Activated naive CD4-positive, alpha-beta T cell treated with anti-CD3 and anti-CD28 coated beads, Interleukin-2, amount 10 ng/mL, durations not matched to agents 7 days and 5 days (primary cell): ENCODE results near the gene LGALS9C.
A peak's percentile ranks its signal among the peaks of the same experiment; 100 is the strongest.
"Not testable (repeated sequence)": the region's sequence is repeated elsewhere in the genome, so short reads cannot be mapped to it uniquely, and the experiment has no call there.

Source experiments
- CTCF ChIA-PET: fragments of 350-600 bp; sonication (Branson Sonifier 250); formaldehyde crosslinking; loops from one replicate; lab custom pipeline; 2021; ENCODE audit warnings: antibody characterized with exemption; lab: Charles Lee
- DNase-seq: peaks from one replicate; pipeline ENCODE4 v3.0.0-alpha.2; 2020
- H3K27ac Mint-ChIP-seq: one replicate; pipeline ENCODE4 v1.8.0; 2021; ENCODE audit warnings: mild to moderate bottlenecking, moderate library complexity, mixed read lengths
- H3K27me3 Mint-ChIP-seq: one replicate; pipeline ENCODE4 v1.8.0; 2021; ENCODE audit warnings: mild to moderate bottlenecking, mixed read lengths
- H3K36me3 Mint-ChIP-seq: one replicate; pipeline ENCODE4 v1.8.0; 2021; ENCODE audit warnings: mixed read lengths
- H3K4me1 Mint-ChIP-seq: one replicate; pipeline ENCODE4 v1.8.0; 2021; ENCODE audit warnings: mixed read lengths
- H3K4me3 Mint-ChIP-seq: one replicate; pipeline ENCODE4 v1.8.0; 2021; ENCODE audit warnings: mild to moderate bottlenecking, moderate library complexity, mixed read lengths
- H3K9me3 Mint-ChIP-seq: one replicate; pipeline ENCODE4 v1.8.0; 2021; ENCODE audit warnings: mixed read lengths

The LGALS9C gene

GRCh38 chr17:18494250-18494768 lies 17.7 kb downstream of the LGALS9C start:
- H3K27ac Mint-ChIP-seq, CTCF ChIA-PET, DNase-seq, H3K36me3 Mint-ChIP-seq, H3K4me1 Mint-ChIP-seq, H3K9me3 Mint-ChIP-seq, H3K27me3 Mint-ChIP-seq, H3K4me3 Mint-ChIP-seq: not testable (repeated sequence)

- CTCF ChIA-PET, H3K27ac Mint-ChIP-seq, DNase-seq, H3K27me3 Mint-ChIP-seq, H3K4me3 Mint-ChIP-seq, H3K4me1 Mint-ChIP-seq, H3K36me3 Mint-ChIP-seq, H3K9me3 Mint-ChIP-seq: not testable (repeated sequence)
Measured at GRCh38 chr17:18497044-18497443, 20.5 kb downstream of the LGALS9C start.

- H3K4me3 Mint-ChIP-seq, DNase-seq, H3K36me3 Mint-ChIP-seq, H3K27me3 Mint-ChIP-seq, CTCF ChIA-PET, H3K4me1 Mint-ChIP-seq, H3K9me3 Mint-ChIP-seq, H3K27ac Mint-ChIP-seq: not testable (repeated sequence)
Measured at GRCh38 chr17:18499100-18499499, 22.5 kb downstream of the LGALS9C start.

GRCh38 chr17:18499756-18500155 lies 23.2 kb downstream of the LGALS9C start:
- H3K4me3 Mint-ChIP-seq, CTCF ChIA-PET, H3K36me3 Mint-ChIP-seq, DNase-seq, H3K4me1 Mint-ChIP-seq, H3K9me3 Mint-ChIP-seq, H3K27ac Mint-ChIP-seq, H3K27me3 Mint-ChIP-seq: not testable (repeated sequence)

- CTCF ChIA-PET, DNase-seq, H3K36me3 Mint-ChIP-seq, H3K4me3 Mint-ChIP-seq, H3K9me3 Mint-ChIP-seq, H3K4me1 Mint-ChIP-seq, H3K27ac Mint-ChIP-seq, H3K27me3 Mint-ChIP-seq: not testable (repeated sequence)
Measured at GRCh38 chr17:18500281-18500680, 23.7 kb downstream of the LGALS9C start.

- CTCF ChIA-PET, H3K4me1 Mint-ChIP-seq, H3K27me3 Mint-ChIP-seq, DNase-seq, H3K4me3 Mint-ChIP-seq, H3K27ac Mint-ChIP-seq, H3K36me3 Mint-ChIP-seq, H3K9me3 Mint-ChIP-seq: not testable (repeated sequence)
Measured at GRCh38 chr17:18500816-18501215, 24.2 kb downstream of the LGALS9C start.

- H3K27ac Mint-ChIP-seq, H3K27me3 Mint-ChIP-seq, CTCF ChIA-PET, H3K36me3 Mint-ChIP-seq, H3K4me1 Mint-ChIP-seq, H3K4me3 Mint-ChIP-seq, H3K9me3 Mint-ChIP-seq: not testable (repeated sequence)
- peak; percentile 37 for DNase-seq
Measured at GRCh38 chr17:18503221-18503620, 26.6 kb downstream of the LGALS9C start.

- CTCF ChIA-PET, H3K4me3 Mint-ChIP-seq, H3K36me3 Mint-ChIP-seq, H3K27me3 Mint-ChIP-seq, DNase-seq, H3K27ac Mint-ChIP-seq, H3K4me1 Mint-ChIP-seq, H3K9me3 Mint-ChIP-seq: not testable (repeated sequence)
Measured at GRCh38 chr17:18507729-18508128, 31.1 kb downstream of the LGALS9C start.

- H3K27me3 Mint-ChIP-seq, H3K4me3 Mint-ChIP-seq, H3K4me1 Mint-ChIP-seq, DNase-seq, H3K9me3 Mint-ChIP-seq, H3K27ac Mint-ChIP-seq, CTCF ChIA-PET, H3K36me3 Mint-ChIP-seq: not testable (repeated sequence)
Measured at GRCh38 chr17:18508667-18509066, 32.1 kb downstream of the LGALS9C start.

GRCh38 chr17:18521100-18521499 lies 44.5 kb downstream of the LGALS9C start:
- CTCF ChIA-PET, H3K36me3 Mint-ChIP-seq, H3K27me3 Mint-ChIP-seq, DNase-seq, H3K27ac Mint-ChIP-seq, H3K4me3 Mint-ChIP-seq, H3K9me3 Mint-ChIP-seq, H3K4me1 Mint-ChIP-seq: not testable (repeated sequence)

GRCh38 chr17:18525015-18525414 lies 48.4 kb downstream of the LGALS9C start:
- CTCF ChIA-PET, DNase-seq, H3K27ac Mint-ChIP-seq, H3K9me3 Mint-ChIP-seq, H3K36me3 Mint-ChIP-seq, H3K27me3 Mint-ChIP-seq, H3K4me1 Mint-ChIP-seq, H3K4me3 Mint-ChIP-seq: not testable (repeated sequence)

- H3K36me3 Mint-ChIP-seq, H3K9me3 Mint-ChIP-seq, DNase-seq, CTCF ChIA-PET, H3K4me1 Mint-ChIP-seq, H3K27ac Mint-ChIP-seq, H3K4me3 Mint-ChIP-seq, H3K27me3 Mint-ChIP-seq: not testable (repeated sequence)
Measured at GRCh38 chr17:18526168-18526800, 49.7 kb downstream of the LGALS9C start.

- H3K4me1 Mint-ChIP-seq, DNase-seq, H3K4me3 Mint-ChIP-seq, H3K9me3 Mint-ChIP-seq, CTCF ChIA-PET, H3K27ac Mint-ChIP-seq, H3K27me3 Mint-ChIP-seq, H3K36me3 Mint-ChIP-seq: not testable (repeated sequence)
Measured at GRCh38 chr17:18527354-18527753, 50.8 kb downstream of the LGALS9C start.

GRCh38 chr17:18528435-18528834 lies 51.8 kb downstream of the LGALS9C start:
- H3K9me3 Mint-ChIP-seq, DNase-seq, H3K36me3 Mint-ChIP-seq, H3K4me1 Mint-ChIP-seq, H3K27me3 Mint-ChIP-seq, CTCF ChIA-PET, H3K4me3 Mint-ChIP-seq, H3K27ac Mint-ChIP-seq: not testable (repeated sequence)

GRCh38 chr17:18528899-18529500 lies 52.4 kb downstream of the LGALS9C start:
- H3K27ac Mint-ChIP-seq, H3K36me3 Mint-ChIP-seq, H3K4me1 Mint-ChIP-seq, H3K27me3 Mint-ChIP-seq, H3K4me3 Mint-ChIP-seq, CTCF ChIA-PET, H3K9me3 Mint-ChIP-seq, DNase-seq: not testable (repeated sequence)
